HL-60/S4 treated with phorbol 12-myristate 13-acetate at 8.2 ng/mL for 4 days and 3 days (cell line): ENCODE measurements around the gene CMTM2.

Experiments used
- in situ Hi-C: fragments of 300-500 bp; cut with MboI; formaldehyde crosslinking; loops from 2 replicates; pipeline ENCODE4 v1.15.0; 2022; ENCODE audit warnings: low sequenced_read_pairs

CMTM2 gene

GRCh38 chr16:66578651-66579531 lies at the start of gene CMTM2:
Gene CMTM2 (plus strand): TSS chr16:66579463. CDS start chr16:66579608, 145 bp downstream.
- in situ Hi-C loops: no loop called here

- in situ Hi-C loops: no loop called here
These were observed 49.8 kb upstream of the CMTM2 start for GRCh38 chr16:66529475-66529874.

DNA sequence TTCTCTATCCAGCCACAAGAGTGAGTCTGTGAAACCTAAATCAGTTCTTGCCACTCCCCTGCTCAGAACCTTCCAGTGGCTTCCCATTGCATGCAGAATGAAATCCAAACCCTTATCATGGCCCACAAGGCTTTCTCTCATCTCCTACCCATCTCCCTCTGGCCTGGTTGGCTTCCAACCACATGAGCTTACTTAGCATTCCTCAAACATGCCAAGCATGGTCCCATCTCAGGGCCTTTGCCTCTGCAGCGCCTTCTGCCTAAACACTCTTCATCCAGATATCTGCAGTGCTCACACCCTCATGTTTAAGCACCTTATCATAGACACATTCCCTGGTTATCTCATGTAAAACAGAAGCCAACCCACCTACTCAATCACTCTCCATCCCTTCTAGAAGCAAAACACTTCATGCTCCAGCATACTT lies 44.9 kb upstream of the CMTM2 start:
- in situ Hi-C loops: no loop called here

GRCh38 chr16:66536525-66536924 lies 42.7 kb upstream of the CMTM2 start:
- in situ Hi-C loops: no loop called here

GRCh38 chr16:66537236-66537635 lies 42.0 kb upstream of the CMTM2 start:
- in situ Hi-C loops: no loop called here

DNA sequence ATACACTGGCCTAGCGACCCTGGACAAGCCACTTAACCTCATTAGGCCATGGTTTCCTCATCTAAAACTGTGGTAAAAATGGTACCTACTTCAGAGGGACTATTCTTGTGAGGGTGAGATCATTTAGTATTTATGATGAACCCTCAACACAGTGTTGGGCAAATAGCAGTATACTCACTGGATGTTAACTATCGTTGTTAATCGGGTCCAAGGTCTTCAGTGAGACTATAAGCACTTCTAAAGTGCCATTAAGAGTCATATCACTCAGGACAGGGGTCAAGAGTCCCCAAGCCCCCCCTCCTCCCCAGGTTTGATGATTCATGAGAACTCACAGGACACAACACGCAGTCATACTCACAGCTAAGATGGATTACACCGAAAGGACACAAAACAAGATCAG lies 40.4 kb upstream of the CMTM2 start:
- in situ Hi-C loops: no loop called here

- in situ Hi-C loops: no loop called here
These were observed 39.4 kb upstream of the CMTM2 start for GRCh38 chr16:66539623-66540469.

- in situ Hi-C loops: no loop called here
These were observed 37.6 kb upstream of the CMTM2 start for GRCh38 chr16:66541388-66542355.

DNA sequence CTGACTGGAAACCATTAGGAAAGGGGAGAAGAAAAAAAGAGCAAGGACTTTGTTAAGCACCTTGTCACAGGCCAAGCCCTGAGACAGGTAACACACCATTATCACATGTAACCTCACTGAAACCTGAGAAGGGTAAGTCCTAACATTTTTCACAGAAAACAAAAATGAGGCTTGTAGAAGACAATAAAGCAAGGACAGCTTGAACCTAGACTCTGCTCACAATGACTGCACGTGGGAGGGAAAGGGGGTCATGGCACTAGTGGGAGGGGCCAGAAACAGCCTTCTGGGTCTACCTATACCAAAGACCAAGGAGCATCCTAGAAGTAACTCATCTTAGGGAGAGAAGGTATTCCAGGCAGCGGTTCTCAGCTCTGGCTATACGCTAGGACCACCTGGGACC lies 36.9 kb upstream of the CMTM2 start:
- in situ Hi-C loops: no loop called here

GRCh38 chr16:66543541-66543940 lies 35.7 kb upstream of the CMTM2 start:
- in situ Hi-C loops: no loop called here

GRCh38 chr16:66544016-66544757 lies 35.1 kb upstream of the CMTM2 start:
- in situ Hi-C loops: no loop called here

GRCh38 chr16:66547101-66547989 lies 31.9 kb upstream of the CMTM2 start:
- in situ Hi-C loops: no loop called here

DNA sequence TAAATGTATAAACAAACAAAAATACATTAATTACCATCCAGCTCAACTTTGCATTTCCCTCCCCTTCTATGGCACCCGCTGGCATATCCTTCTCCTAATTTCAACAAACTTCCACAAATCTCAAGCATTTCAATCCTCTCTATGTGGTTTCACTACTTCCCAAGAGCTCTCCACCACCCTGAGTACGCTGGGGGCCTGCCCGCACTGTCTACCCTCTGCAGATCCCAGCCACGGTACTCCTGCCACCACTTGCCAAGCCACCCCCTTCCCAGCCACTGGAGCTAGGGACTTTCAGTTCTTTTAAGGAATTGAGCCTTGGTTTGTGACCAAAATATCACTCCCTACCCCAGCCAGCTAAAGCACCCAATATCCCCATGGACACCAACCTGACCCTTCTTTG lies 31.2 kb upstream of the CMTM2 start:
- in situ Hi-C loops: no loop called here

DNA sequence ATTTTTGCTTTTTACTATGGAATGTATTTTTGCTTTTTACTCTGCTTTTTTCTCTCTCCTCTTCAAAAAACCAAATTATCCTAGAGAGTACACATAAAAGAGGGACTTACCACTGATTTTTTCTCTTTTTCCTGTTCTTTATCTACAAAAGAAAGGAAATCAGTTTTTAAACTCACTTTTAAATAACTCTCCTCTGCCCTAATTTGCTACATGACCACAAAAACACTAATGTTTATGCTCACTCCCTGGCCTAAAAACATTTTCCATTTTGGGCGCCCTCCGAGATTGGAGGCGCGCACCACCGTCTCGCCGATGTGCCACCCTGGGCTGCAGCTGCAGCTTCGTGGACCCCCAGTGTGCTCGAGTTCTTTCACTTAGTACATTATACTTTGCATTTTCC lies 30.4 kb upstream of the CMTM2 start:
- in situ Hi-C loops: no loop called here

DNA sequence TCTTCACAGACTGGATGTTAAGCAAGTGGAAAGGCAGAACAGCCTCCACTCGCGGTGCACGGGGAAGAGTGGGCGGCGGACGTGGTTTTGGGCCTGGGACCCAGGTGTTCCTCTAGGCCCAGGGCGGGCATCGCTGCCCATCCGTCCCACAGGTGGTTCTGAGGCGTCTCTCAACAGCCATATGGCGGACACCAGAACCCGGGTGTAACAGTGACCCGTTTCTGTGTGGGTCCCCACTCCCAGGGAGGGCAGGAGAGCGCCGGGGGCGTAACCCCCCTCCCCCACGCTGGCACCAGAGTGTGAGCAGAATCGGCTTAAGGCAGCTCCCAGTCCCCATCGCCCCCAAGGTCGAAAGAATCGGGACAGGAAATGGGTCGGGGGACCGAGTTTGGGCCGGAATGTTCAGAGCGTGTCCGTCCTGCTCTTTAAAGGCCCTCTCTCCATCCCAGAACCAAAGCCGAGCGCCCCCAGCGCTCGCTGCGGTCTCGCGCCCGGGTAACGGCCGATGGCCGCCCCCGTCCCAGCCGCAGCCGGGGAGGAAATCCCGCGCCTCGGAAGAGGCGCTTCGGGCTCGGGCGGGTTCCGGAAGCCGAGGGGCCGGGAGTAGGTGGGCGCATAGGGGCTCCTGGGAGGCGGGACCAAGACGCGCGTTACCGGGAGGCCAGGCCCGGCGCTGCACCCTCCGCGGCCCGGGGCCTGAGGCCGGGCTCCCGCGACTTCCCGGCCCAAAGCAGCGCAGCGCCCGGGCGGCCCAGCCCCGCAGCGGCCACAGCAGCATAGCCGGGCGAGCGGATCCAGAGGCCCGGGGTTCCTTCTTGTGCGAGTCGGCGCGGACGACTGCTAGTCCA lies 29.8 kb upstream of the CMTM2 start, which contains the start of gene TK2:
Gene TK2, minus strand, starts transcription at position 839 of the 848 bp plus-strand sequence. Its CDS starts 61 bp downstream, at position 778.
- in situ Hi-C loops: no loop called here

- in situ Hi-C loops: no loop called here
These were observed 27.9 kb upstream of the CMTM2 start for GRCh38 chr16:66551348-66551759.

DNA sequence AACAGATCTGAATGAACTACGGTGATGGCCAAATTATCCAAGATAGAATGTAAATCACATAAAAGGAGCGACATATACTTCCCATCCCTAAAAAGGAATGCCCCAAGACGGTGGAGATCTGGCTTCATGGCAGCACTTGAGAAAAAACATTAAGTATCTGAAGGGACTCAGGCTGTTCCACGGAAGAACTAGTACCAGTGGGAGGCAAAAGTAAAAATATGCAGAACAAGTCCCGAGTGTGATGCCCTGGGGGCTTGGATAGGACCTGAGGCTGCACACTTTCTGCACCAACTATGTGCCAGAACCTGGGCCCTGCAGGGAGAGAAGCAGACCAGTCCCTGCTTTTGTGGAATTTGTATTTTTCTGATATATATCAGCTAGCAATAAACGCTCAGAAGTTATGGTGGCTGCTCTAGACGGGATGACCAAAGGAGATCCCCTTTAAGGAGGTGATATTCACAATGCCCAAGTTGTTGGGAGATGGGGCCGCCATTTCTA lies 27.4 kb upstream of the CMTM2 start:
- in situ Hi-C loops: no loop called here
